NCI-H82 treated with DMSO at 0.1 percent for 48 hours (cell line): Measurements from ENCODE around the gene CD302.
"Not testable (repeated sequence)": the region's sequence is repeated elsewhere in the genome, so short reads cannot be mapped to it uniquely, and the experiment has no call there.

ENCODE experiments used
- DNase-seq: peaks from one replicate; lab custom pipeline; 2025; ENCODE audit not compliant: unreplicated experiment; lab: John Stamatoyannopoulos, UW

Gene CD302

DNA sequence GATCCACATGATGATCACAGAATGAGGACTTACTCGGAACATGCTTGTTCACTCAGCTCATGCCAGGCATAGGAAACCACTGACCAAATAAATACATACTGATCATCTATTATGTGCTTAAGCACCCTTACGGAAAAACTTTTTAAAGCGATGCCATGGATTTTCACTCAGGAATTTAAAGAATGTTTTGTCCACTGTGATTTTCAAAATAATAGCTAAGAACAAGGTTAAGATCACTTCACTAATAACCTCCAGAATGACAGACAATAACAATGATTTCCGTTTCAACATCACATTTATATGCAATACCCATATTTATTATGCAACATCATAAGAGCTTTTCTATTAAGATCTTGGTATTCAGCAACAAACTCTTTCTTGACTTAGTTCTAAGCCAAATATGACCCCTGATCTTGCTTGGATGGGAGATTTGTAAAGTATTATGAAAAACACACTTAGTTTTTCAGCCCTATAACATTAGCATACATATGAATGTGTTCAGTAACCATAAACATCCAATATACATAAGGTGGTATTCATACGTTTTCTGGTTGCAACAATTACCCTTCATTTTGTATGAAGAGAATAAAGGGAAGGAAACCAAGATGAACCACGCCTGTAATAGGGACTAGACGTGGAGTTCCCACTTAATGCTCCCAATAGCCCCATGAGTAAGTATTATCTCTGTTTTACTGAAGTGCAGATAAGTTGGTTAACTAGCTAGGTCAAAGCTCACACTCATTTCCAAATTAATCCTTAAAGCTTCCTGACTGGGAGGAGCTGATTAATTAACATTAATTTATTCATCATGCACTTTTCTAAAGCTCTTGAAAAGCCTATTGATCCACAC, 1.9 kb downstream of the CD302 start:
- peak; percentile 64 for DNase-seq

DNA sequence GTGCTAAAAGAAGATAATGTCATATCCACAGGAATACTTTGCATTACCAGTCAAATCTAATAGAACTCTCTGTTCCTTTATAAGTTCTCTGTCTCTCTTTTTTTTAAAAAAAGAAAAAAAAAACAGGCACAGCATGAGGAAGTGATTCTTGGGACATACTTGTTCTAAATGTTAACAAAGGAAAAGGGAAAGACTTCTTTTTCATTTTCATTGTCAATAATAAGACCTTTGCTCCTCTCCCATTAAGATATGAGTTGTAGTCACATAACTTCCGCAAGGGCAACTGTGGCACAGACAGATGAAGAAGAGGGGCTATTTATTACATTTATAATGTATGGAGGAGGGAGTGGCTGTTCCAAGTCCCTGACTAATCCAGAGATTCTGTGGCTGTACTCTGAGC, 4.7 kb downstream of the CD302 start:
- DNase-seq = no peak

DNA sequence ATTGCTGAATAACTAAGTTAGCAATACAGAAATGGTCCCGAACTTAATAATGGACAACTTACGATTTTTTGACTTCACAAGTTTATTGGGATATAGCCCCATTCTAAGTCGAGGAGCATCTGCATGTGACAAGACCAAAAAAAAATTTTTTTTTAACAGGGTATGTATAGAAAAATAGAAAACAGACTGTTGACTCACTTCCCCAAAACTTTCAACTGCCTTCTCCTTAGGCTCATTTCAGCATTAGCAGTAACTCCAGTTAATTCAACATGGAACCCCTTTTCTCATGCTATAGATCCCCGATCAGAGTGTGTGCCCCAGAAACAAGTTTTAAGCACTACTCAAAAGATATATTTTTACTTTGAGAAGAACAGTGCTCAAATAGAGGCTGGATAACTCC, 5.4 kb downstream of the CD302 start:
- no peak for DNase-seq

DNA sequence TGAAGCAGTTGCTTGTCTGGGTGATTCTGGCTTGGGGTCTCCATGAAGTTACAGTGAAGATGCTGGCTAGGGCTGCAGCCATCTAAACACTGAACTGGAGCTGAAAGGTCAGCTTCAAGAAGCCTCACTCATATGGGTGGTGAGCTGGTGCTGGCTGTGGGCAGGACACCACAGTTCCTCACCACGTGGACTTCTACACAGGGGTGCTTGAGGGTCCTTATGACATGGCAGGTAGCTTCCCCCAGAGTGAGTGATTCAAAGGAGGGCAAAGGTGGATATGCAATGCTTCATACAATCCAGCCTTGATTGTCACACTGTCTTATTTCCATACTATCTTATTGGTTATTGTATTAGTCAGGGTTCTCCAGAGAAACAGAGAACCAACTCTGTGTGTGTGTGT, 6.0 kb downstream of the CD302 start:
- no peak for DNase-seq

DNA sequence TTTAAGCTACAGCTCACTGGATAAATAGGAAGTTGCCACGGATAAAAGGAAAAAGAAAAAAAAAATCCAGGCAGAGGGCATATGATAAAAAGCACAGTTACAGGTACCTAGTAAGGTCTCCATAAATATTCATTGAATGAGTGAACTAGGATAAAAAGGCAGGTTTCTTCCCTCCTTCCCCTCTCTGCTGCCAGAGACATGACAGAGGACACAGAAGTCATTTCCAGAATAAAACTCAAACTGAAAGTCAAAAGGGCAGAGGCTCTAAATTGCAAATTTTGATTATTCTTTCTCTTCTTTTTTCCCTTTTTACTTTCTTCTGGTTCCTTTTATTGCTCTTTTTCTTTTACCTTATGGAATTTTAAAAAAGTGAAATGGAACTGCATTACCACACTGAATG, 7.7 kb downstream of the CD302 start:
- no peak for DNase-seq

DNA sequence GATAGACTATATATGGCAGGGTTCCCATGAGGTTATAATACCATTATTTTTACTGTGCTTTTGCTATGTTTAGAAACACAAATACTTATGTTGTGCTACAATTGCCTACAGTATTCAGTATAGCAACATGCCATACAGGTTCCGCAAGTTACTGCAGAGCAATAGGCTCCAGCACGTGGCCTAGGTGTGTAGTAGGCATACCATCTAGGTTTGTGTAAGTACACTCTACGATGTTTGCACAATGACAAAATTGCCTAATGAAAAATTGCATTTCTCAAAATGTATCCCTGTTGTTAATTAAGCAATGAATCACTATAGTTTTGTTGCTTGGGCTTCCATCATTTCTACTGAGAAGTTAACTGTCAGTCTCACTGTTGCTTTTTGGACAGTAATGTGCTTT, 9.8 kb downstream of the CD302 start:
- no peak for DNase-seq

DNA sequence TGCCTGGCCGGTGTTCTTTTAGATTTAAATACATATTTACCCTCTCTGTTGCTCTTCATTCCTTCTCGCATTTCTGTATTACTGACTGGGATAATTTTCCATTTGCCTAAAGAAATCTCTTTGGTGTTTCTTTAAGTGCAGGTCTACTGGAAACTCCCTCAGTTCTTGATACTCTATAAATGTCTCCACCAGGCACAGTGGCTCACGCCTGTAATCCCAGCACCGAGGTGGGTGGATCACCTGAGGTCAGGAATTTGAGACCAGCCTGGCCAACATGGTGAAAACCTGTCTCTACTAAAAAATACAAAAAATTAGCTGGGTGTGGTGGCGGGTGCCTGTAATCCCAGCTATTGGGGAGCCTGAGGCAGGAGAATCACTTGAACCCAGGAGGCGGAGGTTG, 10.4 kb downstream of the CD302 start:
- not testable (repeated sequence) for DNase-seq

DNA sequence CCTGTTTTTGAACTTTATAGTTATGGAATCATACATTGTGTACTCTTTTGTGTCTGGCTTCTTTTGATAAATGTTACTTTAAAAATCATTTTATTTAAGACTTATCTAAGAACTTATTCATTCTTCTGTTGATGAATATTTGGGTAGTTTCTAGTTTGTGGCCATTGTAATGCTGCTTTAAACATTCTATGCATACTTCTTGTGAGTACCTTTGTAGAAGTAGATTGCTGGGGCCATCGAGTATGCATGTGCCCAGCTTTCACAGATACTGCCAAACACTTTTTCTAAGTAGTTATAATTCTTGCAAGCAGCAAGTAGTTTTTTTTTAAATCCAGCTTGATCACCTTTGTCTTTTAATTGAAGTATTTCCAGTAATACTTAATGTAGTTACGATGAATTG, 11.1 kb downstream of the CD302 start:
- DNase-seq = no peak

DNA sequence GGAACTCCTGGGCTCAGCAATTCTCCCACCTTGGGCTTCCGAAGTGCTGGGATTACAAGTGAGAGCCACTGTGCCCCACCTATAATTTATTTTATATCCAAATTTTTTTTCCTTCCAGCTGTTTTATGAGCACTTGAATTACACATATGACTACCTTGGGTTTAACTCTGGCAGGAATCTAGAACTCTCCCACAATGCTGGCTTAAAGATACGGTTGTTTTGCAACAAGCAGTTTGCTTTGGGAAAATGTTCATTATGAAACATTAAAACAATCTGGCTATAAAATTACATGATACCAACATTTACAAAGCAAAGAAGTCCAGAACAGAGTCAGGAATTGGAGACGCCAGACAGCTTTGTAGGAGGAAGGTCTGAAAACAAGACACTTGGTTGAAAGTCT, 12.8 kb downstream of the CD302 start:
- no peak for DNase-seq

DNA sequence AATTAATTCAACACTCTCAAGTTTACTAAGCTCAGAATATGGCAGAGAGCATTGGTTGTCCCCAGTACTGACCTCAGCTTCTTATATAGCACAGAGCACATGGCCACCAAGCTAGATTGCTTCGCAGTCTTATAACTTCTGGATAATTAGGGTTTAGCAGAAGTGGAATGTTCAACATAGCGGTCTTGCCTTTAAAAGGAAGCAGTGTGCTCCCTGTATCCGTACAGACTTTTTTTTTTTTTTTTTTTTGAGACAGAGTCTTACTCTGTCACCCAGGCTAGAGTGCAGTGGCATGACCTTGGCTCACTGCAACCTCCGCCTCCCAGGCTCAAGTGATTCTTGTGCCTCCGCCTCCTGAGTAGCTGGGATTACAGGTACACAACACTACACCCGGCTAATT, 13.3 kb downstream of the CD302 start:
- DNase-seq = not testable (repeated sequence)

DNA sequence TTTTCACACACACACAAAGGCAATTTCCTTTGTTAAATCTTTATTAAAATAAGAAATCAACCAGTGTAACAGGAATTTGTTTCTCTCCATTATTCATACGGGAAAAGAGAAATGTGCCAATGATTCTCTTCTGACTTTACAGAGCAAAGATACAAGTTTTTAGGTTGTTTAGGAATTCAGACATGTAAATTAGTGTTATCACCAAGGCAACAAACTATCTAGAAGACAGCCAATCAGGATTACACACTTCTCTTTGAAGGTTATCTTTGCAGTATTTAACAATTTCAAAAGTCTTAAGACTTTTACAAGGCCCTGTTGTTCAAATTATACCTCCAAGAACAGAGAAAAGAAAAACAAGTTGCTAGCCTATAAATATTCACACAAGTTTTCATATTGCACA, 14.5 kb downstream of the CD302 start:
- no peak for DNase-seq

DNA sequence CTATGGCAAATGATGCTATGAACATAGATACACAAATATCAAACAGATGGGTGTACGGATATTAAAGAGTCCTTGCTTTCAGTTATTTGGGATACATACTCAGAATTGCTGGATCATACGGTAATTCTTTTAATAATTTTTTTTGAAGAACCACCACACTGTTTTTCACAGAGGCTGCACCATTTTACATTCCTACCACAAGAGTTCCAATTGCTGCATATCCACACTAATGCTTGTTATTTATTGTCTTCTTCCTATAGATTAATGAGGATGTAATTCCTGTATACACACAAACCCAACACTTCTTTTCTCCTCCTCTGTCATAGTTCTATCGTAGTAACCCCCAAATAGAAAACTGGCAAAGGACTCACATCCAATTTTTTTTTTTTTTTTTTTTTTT, 21.7 kb downstream of the CD302 start:
- no peak for DNase-seq

DNA sequence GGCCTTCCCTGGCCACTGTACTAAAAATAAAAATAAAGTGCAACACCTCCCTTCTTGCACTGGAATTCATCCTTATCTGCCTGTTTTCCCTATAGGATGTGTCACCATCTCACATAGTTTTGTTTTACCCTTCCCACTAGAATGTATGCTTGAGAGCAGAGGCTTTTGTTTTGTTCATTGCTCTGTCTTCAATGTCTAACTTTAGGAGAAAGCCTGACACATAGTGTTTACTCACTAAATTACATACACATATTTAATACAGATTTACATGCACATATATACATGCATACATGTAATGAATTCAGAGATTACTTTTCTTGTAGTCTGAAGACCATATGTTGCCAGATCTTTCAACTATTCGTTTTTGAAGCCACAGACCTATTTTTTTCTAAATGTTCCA, 23.0 kb downstream of the CD302 start:
- DNase-seq = no peak

DNA sequence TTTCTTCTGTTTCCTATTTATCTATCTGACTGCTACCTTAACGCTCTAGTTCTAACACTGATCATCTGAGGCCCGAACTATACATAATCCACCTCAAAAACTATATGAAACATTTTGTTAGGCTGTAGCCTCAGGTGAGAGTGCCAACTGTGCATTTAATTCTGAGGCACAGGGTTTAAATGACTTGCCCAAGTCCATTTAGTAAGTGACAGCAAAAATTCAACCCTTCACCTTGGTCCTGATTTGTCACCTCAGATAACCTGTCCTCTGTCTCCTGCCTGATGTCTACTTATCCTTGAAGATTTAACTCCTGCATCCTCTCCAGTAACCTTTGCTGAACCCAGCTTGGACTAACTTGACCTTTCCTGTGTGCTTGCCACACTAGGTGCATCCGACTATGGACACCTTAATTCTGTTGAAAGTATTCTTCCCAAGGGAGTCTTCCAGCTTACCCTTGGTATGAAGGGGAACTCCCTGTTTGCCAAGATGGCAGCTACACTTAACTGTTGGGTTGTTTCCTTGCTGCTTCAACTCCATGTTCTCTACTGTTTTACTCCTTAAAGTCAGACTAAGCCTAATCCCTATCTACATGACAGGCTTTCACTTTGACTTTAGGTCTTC, 23.5 kb downstream of the CD302 start:
- DNase-seq = no peak

DNA sequence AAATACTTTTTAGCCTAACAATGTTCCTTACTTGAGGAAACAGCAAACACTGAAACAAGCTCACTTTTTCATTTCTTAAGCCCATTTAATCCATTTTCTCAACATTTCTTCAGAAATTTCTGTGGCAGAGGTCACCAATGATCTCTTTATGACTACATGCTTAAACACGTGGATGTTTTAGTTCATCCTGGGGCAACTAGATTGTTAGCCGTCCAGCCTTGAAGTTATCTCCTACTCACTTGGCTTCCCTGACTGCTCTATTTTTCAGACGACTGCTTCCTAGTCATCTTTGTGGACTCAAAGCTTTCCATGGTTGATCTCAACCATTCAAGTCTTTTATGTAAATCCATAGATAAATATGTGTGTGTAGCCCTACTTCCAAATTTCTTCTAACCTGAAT, 24.1 kb downstream of the CD302 start:
- no peak for DNase-seq

DNA sequence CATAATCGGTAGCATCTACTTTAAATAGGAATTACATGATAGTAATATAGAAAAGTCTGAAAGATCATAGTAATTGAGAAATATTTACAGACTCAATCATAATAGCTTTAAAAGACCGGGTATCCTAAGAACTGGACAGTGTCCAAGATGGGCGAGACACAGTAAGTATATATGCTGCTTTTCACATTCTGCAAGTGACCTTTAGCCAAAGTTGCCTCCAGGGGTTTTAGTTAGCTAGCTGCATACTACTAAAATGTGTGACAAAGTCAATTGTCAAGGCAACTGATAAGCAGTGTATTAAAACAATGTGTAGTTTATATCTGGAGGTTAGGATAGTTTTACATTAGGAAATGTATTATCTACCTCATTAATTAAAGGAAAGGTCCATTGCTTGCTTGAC, 24.6 kb downstream of the CD302 start:
- DNase-seq = no peak

DNA sequence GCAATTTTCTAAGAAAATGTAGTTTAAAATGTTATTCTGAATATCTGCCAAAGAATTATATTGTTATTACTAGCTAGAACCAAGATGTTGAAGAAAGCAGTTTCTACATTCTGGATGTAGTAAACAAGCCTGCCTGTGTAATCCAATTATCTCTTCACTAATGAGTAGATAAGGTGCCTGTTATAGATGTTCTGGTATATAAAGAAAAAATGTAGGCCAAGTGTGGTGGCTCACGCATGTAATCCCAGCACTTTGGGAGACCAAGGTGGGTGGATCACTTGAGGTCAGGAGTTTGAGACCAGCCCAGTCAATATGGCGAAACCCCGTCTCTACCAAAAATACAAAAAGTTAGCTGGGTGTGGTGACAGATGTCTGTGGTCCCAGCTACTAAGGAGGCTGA, 28.9 kb downstream of the CD302 start:
- DNase-seq = peak; percentile 64

DNA sequence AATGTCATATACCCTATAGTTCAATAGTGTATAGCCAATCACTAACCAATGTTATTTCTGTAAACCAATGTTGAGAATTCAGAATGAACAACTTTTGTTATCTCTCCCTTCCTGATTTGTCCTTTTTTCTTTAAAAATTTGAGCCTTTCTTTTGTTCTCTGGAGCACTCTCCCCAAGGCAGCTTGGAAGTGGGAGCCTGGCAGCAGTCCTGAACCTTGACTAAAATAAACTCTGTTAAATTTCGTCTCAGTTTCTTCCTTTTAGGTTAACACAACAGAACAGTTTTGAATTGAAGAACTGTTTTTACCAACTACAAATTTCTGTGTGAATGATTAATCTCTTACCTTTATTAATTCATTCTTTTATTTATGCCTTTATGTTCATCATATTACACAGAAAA, 35.9 kb downstream of the CD302 start:
- no peak for DNase-seq

DNA sequence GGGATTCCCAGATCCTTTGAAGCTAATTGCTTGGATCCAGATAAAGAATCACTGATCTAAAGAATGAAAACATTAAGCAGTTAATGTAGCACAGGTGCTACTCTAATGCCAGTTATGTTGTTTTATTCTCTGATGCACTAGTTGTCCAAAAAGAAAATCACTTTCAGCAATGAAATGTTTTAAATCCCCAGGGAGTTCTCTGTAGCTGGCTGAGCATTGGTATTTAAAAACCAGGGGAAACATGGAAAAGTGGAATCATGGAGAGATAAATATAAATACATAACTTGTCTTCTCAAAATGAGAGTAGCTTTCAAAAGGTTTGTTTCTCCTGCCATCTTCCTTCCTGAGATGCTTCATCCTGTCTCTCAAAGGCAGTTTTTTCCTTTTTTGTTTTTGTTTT, 37.7 kb downstream of the CD302 start:
- DNase-seq = no peak

DNA sequence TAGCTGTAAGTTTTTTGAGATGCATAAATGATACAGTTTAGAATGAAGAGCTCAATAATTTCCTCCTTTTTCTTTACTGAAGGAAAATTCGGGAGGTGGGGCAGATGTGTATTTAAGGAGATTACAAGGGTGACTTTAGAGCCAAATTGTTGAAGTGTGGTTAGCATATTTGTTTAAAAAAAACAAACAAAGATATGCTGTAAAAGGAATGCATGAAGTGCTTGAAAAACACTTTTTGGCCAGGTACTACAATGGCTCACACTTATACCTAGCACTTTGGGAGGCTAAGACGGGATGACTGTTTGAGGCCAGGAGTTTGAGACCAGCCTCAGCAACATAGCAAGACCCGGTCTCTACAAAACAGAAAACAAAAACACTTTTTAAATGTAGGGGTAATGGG, 38.4 kb downstream of the CD302 start:
- DNase-seq = no peak

DNA sequence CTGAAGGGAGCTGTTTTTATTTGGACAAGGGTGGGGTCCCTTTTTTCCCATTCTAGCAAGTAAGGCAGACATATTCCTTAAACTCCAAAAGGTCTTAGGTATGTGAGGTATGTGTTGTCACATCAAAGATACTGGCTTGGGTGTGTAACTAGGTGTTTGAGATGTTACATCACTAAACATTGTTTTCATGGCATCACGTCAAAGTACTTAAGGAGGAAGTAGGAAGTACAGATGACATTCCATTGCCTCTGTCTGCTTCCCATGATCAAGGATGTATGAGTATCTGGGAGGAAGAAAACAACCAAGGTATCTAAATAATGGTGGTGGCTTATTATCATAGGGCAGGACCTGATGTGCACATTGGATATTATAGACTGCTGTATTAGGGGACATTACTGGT, 39.3 kb downstream of the CD302 start:
- no peak for DNase-seq

DNA sequence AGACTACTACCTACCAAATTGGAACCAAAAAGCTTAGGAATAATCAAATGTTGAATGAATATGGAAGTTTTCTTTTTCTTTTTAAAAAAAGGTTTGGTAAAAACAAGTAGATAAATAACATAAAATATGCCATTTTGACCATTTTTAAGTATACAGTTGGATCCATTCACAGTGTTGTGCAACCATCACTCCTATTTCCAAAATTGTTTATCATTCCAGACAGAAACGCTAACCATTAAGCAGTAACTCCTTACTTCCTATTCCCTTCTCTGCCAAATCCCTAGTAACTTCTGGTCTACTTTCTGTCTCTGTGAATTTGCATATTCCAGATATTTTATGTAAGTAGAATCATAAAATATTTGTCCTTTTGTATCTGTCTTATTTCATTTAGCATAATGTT, 39.8 kb downstream of the CD302 start:
- DNase-seq = no peak

DNA sequence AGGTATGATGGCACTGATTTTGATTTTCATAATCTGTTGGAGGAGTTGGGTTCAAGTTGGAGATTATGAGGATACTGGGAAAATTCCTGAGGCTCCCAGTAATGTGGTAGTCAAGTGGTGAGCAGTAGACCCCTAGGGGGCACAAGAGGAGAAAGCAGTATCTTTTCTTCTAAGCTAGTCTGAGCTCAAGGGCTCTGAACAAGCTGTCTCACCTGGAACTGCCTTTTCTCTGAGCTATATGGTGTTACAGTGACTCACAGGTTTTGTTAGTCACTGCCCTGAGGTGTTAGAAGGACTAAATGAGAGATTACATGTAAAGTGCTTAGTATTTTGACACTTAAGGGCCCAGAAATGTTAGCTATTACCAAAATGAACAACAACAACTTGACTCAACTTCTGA, 42.2 kb downstream of the CD302 start:
- no peak for DNase-seq
